Skeletal muscle satellite cell (primary cell): ENCODE data around the gene SPTB. TPM values are rescaled to one million over a fixed set of nuclear protein-coding genes. Genes with fewer than 3 reads are reported as not detected.

Experiments used
- H3K27me3 ChIP-seq: 2 replicates; pipeline ENCODE4 v1.7.0; 2013; ENCODE audit warnings: low read length; ENCODE audit not compliant: control insufficient read depth, insufficient read depth
- H3K36me3 ChIP-seq: 2 replicates; pipeline ENCODE4 v1.7.0; 2013; ENCODE audit warnings: mild to moderate bottlenecking, control low read depth, low read length; ENCODE audit not compliant: insufficient read depth
- H3K4me1 ChIP-seq: 2 replicates; pipeline ENCODE4 v1.7.0; 2013; ENCODE audit warnings: low read length; ENCODE audit not compliant: control insufficient read depth, insufficient read depth
- H3K4me2 ChIP-seq: 2 replicates; pipeline ENCODE4 v1.7.0; 2013; ENCODE audit warnings: mild to moderate bottlenecking, low read length
- H3K4me3 ChIP-seq: 2 replicates; pipeline ENCODE4 v1.7.0; 2013; ENCODE audit warnings: low read length
- H3K9ac ChIP-seq: 2 replicates; pipeline ENCODE4 v1.7.0; 2013; ENCODE audit warnings: mild to moderate bottlenecking, low read depth, low read length, moderate library complexity
- H3K9me3 ChIP-seq: replicated peaks from 2 replicates; pipeline ENCODE4 v1.7.0; 2013; ENCODE audit warnings: mild to moderate bottlenecking, control low read depth, low read length
- small RNA-seq: library from RNA; depleted of rRNA; stranded (forward); fragments of <200 nt; gene quantifications from one replicate; pipeline ENCODE3, GENCODE V24; 2012

SPTB gene

GRCh38 chr14:64701660-64702059, 178.0 kb downstream of the SPTB start:
- Histone ChIP-seq H3K27me3 (peaks cover 49% of the 10 kb centered on the region), H3K36me3 (no peaks in the 10 kb centered on the region), H3K4me2 (no peak overlapping the region), H3K4me3 (no peak overlapping the region), H3K9me3 (no peaks in the 10 kb centered on the region), H3K4me1 (peaks cover 19% of the 10 kb centered on the region), H3K9ac (no peak overlapping the region)

- H3K4me3 ChIP-seq, result no peak overlapping the region
- peaks cover 49% of the 10 kb centered on the region for H3K27me3 ChIP-seq
- H3K9me3 ChIP-seq, result no peaks in the 10 kb centered on the region
- peaks cover 17% of the 10 kb centered on the region for H3K4me1 ChIP-seq
- no peak overlapping the region for H3K4me2 ChIP-seq
- no peak overlapping the region for H3K9ac ChIP-seq
- no peaks in the 10 kb centered on the region for H3K36me3 ChIP-seq
These were observed 178.8 kb downstream of the SPTB start for GRCh38 chr14:64700894-64701293.

DNA sequence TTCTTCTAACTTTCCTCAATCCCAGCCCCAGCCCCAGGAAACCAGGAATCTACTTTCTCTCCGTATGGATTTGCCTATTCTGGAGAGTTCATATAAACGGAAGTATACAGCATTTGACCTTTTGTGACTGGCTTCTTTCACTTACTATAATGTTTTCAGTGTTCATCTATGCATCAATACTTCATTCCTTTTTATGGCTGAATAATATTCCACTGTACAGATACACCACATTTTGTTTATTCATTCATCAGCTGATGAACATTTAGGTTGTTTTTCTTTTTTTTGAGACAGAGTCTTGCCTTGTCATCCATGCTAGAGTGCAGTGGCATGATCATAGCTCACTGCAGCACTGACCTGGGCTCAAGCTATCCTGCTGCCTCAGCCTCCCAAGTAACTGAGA, 179.4 kb downstream of the SPTB start:
- Histone ChIP-seq H3K9ac (no peak overlapping the region), H3K4me2 (no peak overlapping the region), H3K36me3 (no peaks in the 10 kb centered on the region), H3K27me3 (peaks cover 51% of the 10 kb centered on the region), H3K9me3 (no peaks in the 10 kb centered on the region), H3K4me1 (peaks cover 11% of the 10 kb centered on the region), H3K4me3 (no peak overlapping the region)

GRCh38 chr14:64698903-64699302, 180.8 kb downstream of the SPTB start:
- H3K4me2 ChIP-seq, result no peak overlapping the region
- H3K36me3 ChIP-seq, result no peaks in the 10 kb centered on the region
- peaks cover 3% of the 10 kb centered on the region for H3K4me1 ChIP-seq
- H3K27me3 ChIP-seq, result peaks cover 64% of the 10 kb centered on the region
- no peaks in the 10 kb centered on the region for H3K9me3 ChIP-seq
- H3K9ac ChIP-seq, result no peak overlapping the region
- no peak overlapping the region for H3K4me3 ChIP-seq

GRCh38 chr14:64696355-64696857, 183.3 kb downstream of the SPTB start:
- no peak overlapping the region for H3K4me2 ChIP-seq
- no peak overlapping the region for H3K4me3 ChIP-seq
- no peaks in the 10 kb centered on the region for H3K4me1 ChIP-seq
- peaks cover 63% of the 10 kb centered on the region for H3K27me3 ChIP-seq
- H3K9ac ChIP-seq, result no peak overlapping the region
- H3K36me3 ChIP-seq, result no peaks in the 10 kb centered on the region
- no peaks in the 10 kb centered on the region for H3K9me3 ChIP-seq

Small RNAs within 50 kb of the gene (small RNA-seq; reads per million reads assigned to genes)
- gene RPPH1-2P, result not detected
